OCI-M2 (cell line): ENCODE results near the gene TMEM147.
"Not testable (repeated sequence)": the region's sequence is repeated elsewhere in the genome, so short reads cannot be mapped to it uniquely, and the experiment has no call there.

Experiments
- DNase-seq: peaks from one replicate; lab custom pipeline; 2025; ENCODE audit not compliant: unreplicated experiment; lab: John Stamatoyannopoulos, UW

Gene TMEM147

GRCh38 chr19:35561436-35561835 lies 16.0 kb downstream of the TMEM147 start:
- DNase-seq, result no peak

GRCh38 chr19:35562336-35562735 lies 16.9 kb downstream of the TMEM147 start:
- no peak for DNase-seq

- no peak for DNase-seq
Measured at GRCh38 chr19:35562776-35563175, 17.4 kb downstream of the TMEM147 start.

GRCh38 chr19:35563207-35563829 lies 17.9 kb downstream of the TMEM147 start, which contains the start of gene ATP4A:
TSS of gene ATP4A (minus strand) at chr19:35563658. CDS start at chr19:35563629, 29 bp downstream.
- DNase-seq, result no peak

GRCh38 chr19:35565016-35565856 lies 19.8 kb downstream of the TMEM147 start:
- DNase-seq, result no peak

GRCh38 chr19:35566738-35567137 lies 21.3 kb downstream of the TMEM147 start:
- DNase-seq, result no peak

- DNase-seq, result no peak
Measured at GRCh38 chr19:35569281-35569781, 23.9 kb downstream of the TMEM147 start.

GRCh38 chr19:35571406-35571965 lies 26.1 kb downstream of the TMEM147 start:
- no peak for DNase-seq

GRCh38 chr19:35577918-35578317 lies 32.5 kb downstream of the TMEM147 start:
- DNase-seq, result no peak

GRCh38 chr19:35578707-35579106 lies 33.3 kb downstream of the TMEM147 start:
- DNase-seq, result no peak

GRCh38 chr19:35582760-35583159 lies 37.3 kb downstream of the TMEM147 start:
- no peak for DNase-seq

- no peak for DNase-seq
Measured at GRCh38 chr19:35585848-35586247, 40.4 kb downstream of the TMEM147 start, which contains the start of gene PMIS2. TSS of gene PMIS2 (plus strand) at chr19:35586173. CDS start at chr19:35586260, 87 bp downstream.

GRCh38 chr19:35587321-35587720 lies 41.9 kb downstream of the TMEM147 start:
- no peak for DNase-seq

GRCh38 chr19:35590875-35591274 lies 45.4 kb downstream of the TMEM147 start:
- DNase-seq, result no peak

GRCh38 chr19:35592226-35592625 lies 46.8 kb downstream of the TMEM147 start:
- DNase-seq, result no peak

- not testable (repeated sequence) for DNase-seq
Measured at GRCh38 chr19:35595026-35595425, 49.6 kb downstream of the TMEM147 start.

- DNase-seq, result no peak
Measured at GRCh38 chr19:35595928-35596327, 50.5 kb downstream of the TMEM147 start.

- DNase-seq, result no peak
Measured at GRCh38 chr19:35596366-35596999, 51.1 kb downstream of the TMEM147 start.
